ENCODE results near the gene ENTPD2. TPM values are rescaled to one million over a fixed set of nuclear protein-coding genes. Genes with fewer than 3 reads are reported as not detected.

Gene ENTPD2
- total RNA-seq, 4 donors from 2014 or later = 0.42 to 1.2 (median 1.0) TPM

GRCh38 chr9:137070906-137071275, 17.0 kb upstream of the ENTPD2 start:
- TF ChIP-seq CTCF (IDR thresholded peaks at IDR 0.05) (peak in 1 of 3 experiments; percentile 19), POLR2A (IDR thresholded peaks at IDR 0.05; ENCODE audit: low read depth) (no peak)
- intact Hi-C loops (cut with DNase I) = no loop called here
- WGBS = 32% methylated on average over 6 of the region's 6 CpGs
- peak overlapping the region; percentile 50 to 62 (median 55) for H3K27ac ChIP-seq (replicated peaks in 1 of 4)
- H3K27me3 ChIP-seq = peaks cover 0 to 25% (median 15%) of the 10 kb centered on the region in 4 donors
- DNase-seq (ENCODE audit: extremely low spot score) = no peak
- no peaks in the 10 kb centered on the region for H3K9me3 ChIP-seq
- H3K4me1 ChIP-seq = peaks cover 12 to 25% (median 24%) of the 10 kb centered on the region in 4 donors
- H3K4me3 ChIP-seq = peak overlapping the region; percentile 48 to 66 (median 54)
- no peaks in the 10 kb centered on the region for H3K36me3 ChIP-seq

DNA sequence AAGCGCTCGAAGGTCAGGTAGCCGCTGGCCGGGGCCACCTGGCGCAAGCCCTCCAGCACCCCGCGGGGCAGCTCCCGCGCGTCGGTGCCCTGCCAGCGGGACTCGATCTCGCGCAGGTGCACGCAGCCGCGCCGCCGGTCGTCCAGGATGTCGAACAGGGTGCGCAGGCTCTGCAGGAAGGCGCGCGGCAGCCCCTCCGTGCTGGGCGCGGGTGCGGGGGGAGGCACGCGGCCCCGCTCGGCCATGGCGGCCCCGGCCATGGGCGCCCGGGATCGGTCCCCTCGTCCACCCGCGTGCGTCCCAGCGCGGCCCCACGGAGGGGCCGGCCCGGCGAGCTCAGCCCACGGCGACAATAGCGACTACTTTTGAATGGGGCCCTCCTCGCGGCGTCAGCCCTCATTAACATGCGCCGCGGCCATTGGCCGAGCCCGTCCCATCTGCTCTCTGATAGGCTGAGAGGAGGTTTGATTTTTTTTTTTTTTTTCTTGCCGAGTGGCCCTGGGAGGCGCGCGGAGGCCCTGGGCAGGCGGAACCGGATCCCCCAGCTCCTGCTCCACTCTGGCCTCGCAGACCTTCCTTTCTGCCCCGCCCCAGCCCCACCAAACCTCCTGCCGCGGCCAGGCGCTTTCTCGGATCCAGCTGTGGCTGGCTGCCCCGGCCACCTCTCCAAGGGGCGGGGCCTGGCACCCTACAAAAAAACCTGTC, 16.5 kb upstream of the ENTPD2 start, which contains the start of gene SAPCD2:
Gene SAPCD2, minus strand, starts transcription at position 357 of the 705 bp plus-strand sequence. Its CDS starts 97 bp downstream, at position 260.
- Histone ChIP-seq H3K27me3 (peaks cover 0 to 25% (median 15%) of the 10 kb centered on the region in 4 donors), H3K36me3 (no peaks in the 10 kb centered on the region), H3K9me3 (no peaks in the 10 kb centered on the region), H3K4me1 (peaks cover 12 to 25% (median 24%) of the 10 kb centered on the region in 4 donors), H3K27ac (replicated peaks in 1 of 4) (peak within 1 kb of the TSS; percentile 50 to 62 (median 55)), H3K4me3 (peak within 1 kb of the TSS; percentile 48 to 66 (median 54))
- intact Hi-C loops (cut with DNase I) = no loop called here
- peak; percentile 93 for DNase-seq (ENCODE audit: extremely low spot score)
- WGBS = under 1% methylated on average over 54 of the region's 74 CpGs
- TF ChIP-seq POLR2A (IDR thresholded peaks at IDR 0.05; ENCODE audit: low read depth) = no peak
- TF ChIP-seq CTCF (IDR thresholded peaks at IDR 0.05) = no peak
- TF ChIP-seq POLR2AphosphoS5 (IDR thresholded peaks at IDR 0.05) = peak in 1 of 2 donors; percentile 20
- no peak for TF ChIP-seq EP300 (IDR thresholded peaks at IDR 0.05)

- peaks cover 12 to 26% (median 24%) of the 10 kb centered on the region in 4 donors for H3K4me1 ChIP-seq
- H3K9me3 ChIP-seq = no peaks in the 10 kb centered on the region
- no peaks in the 10 kb centered on the region for H3K36me3 ChIP-seq
- H3K27me3 ChIP-seq = peaks cover 0 to 32% (median 15%) of the 10 kb centered on the region in 4 donors
- DNase-seq (ENCODE audit: extremely low spot score) = no peak
- no peak overlapping the region for H3K27ac ChIP-seq (replicated peaks in 1 of 4)
- peak overlapping the region; percentile 48 to 66 (median 54) for H3K4me3 ChIP-seq
- intact Hi-C loops (cut with DNase I) = no loop called here
- TF ChIP-seq EP300 (IDR thresholded peaks at IDR 0.05) = no peak
- no peak for TF ChIP-seq CTCF (IDR thresholded peaks at IDR 0.05)
- TF ChIP-seq POLR2AphosphoS5 (IDR thresholded peaks at IDR 0.05) = no peak
- TF ChIP-seq POLR2A (IDR thresholded peaks at IDR 0.05; ENCODE audit: low read depth) = no peak
- 42% methylated on average over 8 of the region's 52 CpGs for WGBS
Observed at GRCh38 chr9:137069508-137070091, 15.7 kb upstream of the ENTPD2 start.

GRCh38 chr9:137068539-137069507, 15.0 kb upstream of the ENTPD2 start:
- 85% methylated on average over 9 of the region's 17 CpGs for WGBS
- TF ChIP-seq POLR2AphosphoS5 (IDR thresholded peaks at IDR 0.05) (no peak), POLR2A (IDR thresholded peaks at IDR 0.05; ENCODE audit: low read depth) (no peak), EP300 (IDR thresholded peaks at IDR 0.05) (no peak), CTCF (IDR thresholded peaks at IDR 0.05) (no peak)
- no peaks in the 10 kb centered on the region for H3K36me3 ChIP-seq
- H3K4me3 ChIP-seq = no peak overlapping the region
- H3K9me3 ChIP-seq = no peaks in the 10 kb centered on the region
- H3K27me3 ChIP-seq = peaks cover 0 to 39% (median 15%) of the 10 kb centered on the region in 4 donors
- no peak for DNase-seq (ENCODE audit: extremely low spot score)
- no peak overlapping the region for H3K27ac ChIP-seq (replicated peaks in 1 of 4)
- intact Hi-C loops (cut with DNase I) = no loop called here
- H3K4me1 ChIP-seq = peaks cover 18 to 34% (median 31%) of the 10 kb centered on the region in 4 donors
